Measurements from ENCODE around the gene HOXB9.

DNA sequence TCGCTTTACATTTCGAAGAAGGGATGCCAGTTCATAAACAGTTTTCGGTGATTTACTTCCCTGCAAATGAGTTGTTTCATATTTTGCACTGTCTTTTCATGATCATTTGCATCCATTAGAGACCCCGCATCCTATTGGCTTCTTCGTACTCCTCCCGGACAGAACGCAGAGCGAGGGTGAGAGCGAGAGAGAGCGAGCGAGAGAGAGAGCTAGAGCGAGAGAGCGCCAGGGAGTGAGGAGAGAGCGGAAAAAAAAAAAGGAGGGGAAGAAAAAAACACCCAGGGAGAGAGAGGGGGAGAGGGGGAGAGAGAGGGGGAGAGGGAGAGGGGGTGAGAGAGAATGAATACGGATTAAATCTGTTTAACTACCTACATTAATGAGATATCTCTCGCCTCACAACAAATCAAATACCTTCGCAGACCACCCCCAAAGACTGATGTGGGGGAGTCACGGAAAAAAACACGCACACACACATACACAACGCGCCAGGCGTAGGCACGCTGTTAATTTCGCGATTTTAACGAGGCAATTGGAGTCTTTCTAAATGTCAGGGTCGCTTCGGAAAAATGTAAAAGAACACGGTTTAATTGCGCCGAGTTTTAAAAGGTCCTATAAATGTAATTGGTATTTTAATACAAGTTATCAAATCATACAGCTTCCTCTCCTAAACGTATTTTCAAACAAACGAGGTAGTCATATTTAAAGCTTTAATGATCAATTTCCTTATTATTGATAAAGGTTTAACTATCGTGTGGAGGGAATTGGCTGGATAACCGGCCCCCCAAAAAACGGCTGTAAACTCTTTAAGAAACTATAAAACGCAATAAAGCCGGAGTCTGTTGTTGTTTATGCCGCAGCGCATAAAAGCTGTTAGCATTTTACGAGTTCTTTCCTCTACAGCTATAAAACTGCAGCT, 10.9 kb downstream of the HOXB9 start, which contains the start of gene HOXB8:
- TF ChIP-seq POLR2AphosphoS5 (IDR thresholded peaks at IDR 0.05) (no peak), POLR2A (IDR thresholded peaks at IDR 0.05) (no peak), EP300 (IDR thresholded peaks at IDR 0.05) (no peak)
- TF ChIP-seq, protein P1, sequence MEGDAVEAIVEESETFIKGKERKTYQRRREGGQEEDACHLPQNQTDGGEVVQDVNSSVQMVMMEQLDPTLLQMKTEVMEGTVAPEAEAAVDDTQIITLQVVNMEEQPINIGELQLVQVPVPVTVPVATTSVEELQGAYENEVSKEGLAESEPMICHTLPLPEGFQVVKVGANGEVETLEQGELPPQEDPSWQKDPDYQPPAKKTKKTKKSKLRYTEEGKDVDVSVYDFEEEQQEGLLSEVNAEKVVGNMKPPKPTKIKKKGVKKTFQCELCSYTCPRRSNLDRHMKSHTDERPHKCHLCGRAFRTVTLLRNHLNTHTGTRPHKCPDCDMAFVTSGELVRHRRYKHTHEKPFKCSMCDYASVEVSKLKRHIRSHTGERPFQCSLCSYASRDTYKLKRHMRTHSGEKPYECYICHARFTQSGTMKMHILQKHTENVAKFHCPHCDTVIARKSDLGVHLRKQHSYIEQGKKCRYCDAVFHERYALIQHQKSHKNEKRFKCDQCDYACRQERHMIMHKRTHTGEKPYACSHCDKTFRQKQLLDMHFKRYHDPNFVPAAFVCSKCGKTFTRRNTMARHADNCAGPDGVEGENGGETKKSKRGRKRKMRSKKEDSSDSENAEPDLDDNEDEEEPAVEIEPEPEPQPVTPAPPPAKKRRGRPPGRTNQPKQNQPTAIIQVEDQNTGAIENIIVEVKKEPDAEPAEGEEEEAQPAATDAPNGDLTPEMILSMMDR (IDR thresholded peaks at IDR 0.05), result no peak
